Measurements from ENCODE around the gene DERA.

DERA gene

DNA sequence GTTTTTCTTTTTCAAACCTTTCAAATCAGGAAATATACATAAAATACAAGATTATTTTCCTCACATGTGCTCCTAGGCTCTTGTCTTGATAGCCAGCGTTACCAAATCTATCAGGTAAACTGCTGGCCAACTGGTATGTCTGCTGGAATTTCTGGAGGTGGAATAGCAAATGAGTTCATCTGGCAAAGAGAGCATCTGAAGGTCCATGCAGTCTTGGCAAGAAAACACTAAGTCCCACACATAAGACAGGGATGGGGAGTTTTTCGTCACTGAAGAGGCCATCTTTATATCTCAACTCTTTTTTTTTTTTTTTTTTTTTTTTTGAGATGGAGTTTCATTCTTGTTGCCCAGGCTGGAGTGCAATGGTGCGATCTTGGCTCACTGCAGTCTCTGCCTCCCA lies 60.1 kb downstream of the DERA start:
- H3K4me1 Mint-ChIP-seq, result no peaks in the 10 kb centered on the region
- H3K4me3 Mint-ChIP-seq, result no peak overlapping the region
- no peaks in the 10 kb centered on the region for H3K9me3 Mint-ChIP-seq
- H3K27me3 Mint-ChIP-seq, result no peaks in the 10 kb centered on the region
- no peak overlapping the region for H3K27ac Mint-ChIP-seq
- DNase-seq (no peak), ATAC-seq (no peak)

DNA sequence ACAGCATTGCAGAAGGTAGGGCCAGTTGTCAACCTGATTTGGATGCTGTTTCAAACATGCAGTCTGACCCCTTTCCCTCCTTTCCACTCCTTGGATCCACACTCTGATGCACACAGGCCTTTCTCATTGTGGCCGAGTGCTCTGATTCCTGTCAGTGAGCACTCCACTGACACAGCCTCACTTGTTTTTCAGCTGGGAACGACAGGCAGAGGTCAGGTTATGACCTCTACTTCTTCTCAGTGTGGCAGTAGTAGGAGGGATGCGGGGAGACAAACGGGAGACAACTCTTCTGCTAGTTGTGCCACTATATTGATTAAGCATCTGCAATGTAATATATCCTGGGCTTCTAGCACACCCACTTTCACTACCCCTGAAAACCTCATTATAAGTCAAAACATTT lies 61.8 kb downstream of the DERA start:
- Mint-ChIP-seq H3K4me3 (no peak overlapping the region), H3K27me3 (no peaks in the 10 kb centered on the region), H3K4me1 (no peaks in the 10 kb centered on the region), H3K9me3 (no peaks in the 10 kb centered on the region), H3K27ac (no peak overlapping the region)
- DNase-seq (no peak), ATAC-seq (no peak)

DNA sequence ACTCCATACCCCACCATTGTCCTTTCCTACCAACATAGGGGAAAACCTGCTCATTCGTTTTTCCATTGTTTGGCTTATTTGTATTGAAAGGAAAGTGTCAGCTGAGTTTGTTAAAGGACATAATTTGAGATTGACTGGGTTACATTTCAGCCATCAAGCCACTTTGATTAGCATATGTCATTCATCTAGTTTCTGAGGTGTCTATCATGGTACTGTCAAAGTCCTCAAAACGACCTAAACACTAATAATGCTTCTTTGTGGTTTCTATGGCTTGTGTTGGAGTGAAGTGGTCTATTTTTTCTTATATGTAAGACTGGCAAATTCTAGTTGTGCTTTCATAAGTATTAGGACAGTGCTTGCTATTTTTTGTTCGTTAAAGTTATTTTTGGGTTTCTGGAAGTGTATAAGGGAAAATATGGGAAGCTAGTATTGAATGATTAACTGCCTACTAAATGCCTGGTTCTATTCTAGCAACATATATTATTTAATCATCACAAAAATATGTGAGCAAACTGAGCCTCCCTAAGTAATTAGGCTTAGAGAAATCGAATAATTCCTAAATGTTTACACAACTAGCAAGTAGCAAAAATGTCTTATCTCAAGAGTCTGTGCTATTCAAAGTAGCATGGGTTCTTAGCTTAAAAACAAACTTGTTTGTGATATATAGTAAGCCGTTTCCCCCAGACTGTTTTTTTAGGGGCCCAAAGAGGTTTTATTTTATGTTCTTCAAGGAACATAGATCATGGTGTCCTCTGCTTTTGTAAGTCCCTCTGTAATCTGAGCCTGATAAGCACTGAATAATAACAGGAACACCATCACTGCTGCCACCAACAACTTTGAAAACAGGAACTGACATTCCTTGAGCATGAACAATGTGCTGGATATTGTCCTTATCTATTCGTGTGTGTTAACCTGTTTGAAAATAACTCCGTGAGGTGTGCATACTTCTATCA lies 67.1 kb downstream of the DERA start:
- Mint-ChIP-seq H3K4me3 (no peak overlapping the region), H3K27me3 (no peaks in the 10 kb centered on the region), H3K27ac (no peak overlapping the region), H3K4me1 (no peaks in the 10 kb centered on the region), H3K9me3 (no peaks in the 10 kb centered on the region)
- ATAC-seq (no peak), DNase-seq (no peak)

DNA sequence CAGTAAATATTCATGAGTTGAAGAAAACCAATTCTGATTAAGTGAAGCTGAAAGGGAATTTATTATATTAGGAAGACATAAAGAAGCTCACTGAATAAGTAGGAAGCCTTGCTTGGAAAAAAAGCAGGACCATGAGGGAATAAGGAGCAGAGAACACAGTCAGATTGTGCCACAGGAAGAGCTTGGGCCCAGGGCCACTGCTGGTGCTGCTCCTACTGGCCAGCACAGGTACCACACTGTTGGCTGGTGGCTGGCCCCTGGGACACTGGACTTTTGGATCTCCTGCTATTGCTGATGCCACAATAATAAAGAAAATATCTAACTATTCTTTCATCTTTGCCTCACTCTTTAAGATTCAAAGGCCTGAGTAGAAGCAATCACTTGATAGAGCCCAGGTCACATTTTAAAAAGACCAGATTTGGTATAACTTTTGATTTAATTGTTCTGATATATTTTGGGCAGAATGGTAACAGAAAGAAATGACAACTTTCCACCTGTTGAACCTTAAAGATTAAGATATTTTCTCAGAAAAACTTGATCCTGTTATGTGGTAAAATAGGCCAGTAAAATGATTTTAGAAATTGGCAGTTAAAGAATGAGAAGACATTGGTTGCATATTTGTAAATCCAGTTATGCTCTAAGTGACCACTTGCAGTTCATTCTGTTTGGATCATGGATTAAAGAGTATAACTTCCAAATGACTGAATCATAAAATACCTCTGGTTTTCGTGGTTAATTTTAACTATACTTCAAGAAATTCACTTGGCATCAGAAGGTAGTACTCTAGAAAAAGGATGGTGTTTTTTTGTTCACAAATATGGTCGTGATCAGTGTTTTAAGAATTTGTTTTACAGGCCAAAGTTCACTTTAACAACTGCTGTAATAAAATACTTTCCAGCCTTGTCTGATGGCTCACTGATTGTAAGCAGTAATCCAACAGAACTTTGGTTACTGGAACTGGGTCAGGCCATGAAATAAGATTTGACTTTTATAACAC lies 68.3 kb downstream of the DERA start:
- H3K9me3 Mint-ChIP-seq, result no peaks in the 10 kb centered on the region
- no peak overlapping the region for H3K4me3 Mint-ChIP-seq
- no peak overlapping the region for H3K27ac Mint-ChIP-seq
- H3K4me1 Mint-ChIP-seq, result no peaks in the 10 kb centered on the region
- no peak for ATAC-seq
- no peak for DNase-seq
- H3K27me3 Mint-ChIP-seq, result no peaks in the 10 kb centered on the region

DNA sequence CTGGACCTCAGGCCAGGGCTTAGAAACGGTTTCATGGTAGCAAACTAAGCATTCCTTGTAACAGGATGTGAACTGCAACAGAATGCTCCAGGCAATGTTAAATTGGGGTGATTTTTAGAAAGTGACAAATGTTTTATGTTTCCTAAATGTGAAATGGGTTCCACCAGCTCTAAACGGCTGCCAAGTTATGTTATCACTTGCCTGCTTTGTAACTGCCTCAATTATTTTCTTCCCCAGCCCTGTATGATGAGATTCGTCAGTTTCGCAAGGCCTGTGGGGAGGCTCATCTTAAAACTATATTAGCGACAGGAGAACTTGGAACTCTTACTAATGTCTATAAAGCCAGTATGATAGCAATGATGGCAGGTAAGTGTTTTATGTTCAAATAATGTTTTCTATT lies 70.9 kb downstream of the DERA start:
- Mint-ChIP-seq H3K27ac (no peak overlapping the region), H3K27me3 (no peaks in the 10 kb centered on the region), H3K4me1 (no peaks in the 10 kb centered on the region), H3K4me3 (no peak overlapping the region), H3K9me3 (no peaks in the 10 kb centered on the region)
- ATAC-seq, result no peak
- no peak for DNase-seq

DNA sequence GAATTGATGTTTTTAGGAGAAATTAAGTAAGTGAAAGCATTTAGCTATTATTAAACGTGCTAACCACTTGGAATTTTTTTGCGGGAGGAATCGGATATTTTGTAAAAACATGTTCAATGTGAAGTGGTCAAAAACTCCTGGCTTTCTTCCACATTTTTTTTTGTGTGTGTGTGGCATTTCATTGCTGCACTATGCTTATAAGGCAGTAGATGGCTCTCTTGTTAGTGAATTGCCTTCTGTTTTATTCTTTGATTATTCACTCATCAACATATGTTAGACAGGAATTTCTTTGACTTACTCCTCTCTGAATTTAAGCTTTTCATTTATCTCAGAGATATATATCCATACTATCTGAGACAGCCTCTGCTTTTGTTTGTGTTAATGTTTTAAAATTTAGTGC lies 71.3 kb downstream of the DERA start:
- H3K27me3 Mint-ChIP-seq, result no peaks in the 10 kb centered on the region
- no peaks in the 10 kb centered on the region for H3K4me1 Mint-ChIP-seq
- H3K9me3 Mint-ChIP-seq, result no peaks in the 10 kb centered on the region
- H3K4me3 Mint-ChIP-seq, result no peak overlapping the region
- DNase-seq, result no peak
- ATAC-seq, result no peak
- H3K27ac Mint-ChIP-seq, result no peak overlapping the region

DNA sequence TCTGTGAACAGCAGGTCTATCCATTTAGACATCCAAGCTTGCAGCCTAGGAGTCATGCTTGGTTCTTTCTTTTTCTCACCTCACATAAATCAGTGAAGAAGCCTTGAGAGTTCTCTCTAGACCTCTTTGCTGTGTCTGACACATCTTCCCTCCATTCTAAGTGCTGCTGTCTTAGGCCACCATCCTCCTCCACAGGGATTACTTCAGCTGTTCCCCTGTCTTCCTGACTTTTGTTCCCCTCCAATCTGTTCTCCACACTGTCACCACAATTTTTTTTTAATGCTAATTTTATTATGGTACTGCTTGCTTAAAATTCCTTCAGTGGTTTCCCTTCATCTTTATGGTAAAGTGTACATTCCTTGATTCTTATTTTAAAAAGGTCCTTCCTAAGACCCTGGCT lies 71.8 kb downstream of the DERA start:
- ATAC-seq (no peak), DNase-seq (no peak)
- Mint-ChIP-seq H3K27me3 (no peaks in the 10 kb centered on the region), H3K4me1 (no peaks in the 10 kb centered on the region), H3K4me3 (no peak overlapping the region), H3K9me3 (no peaks in the 10 kb centered on the region), H3K27ac (peak overlapping the region in 1 of 2 donors; percentile 66)

DNA sequence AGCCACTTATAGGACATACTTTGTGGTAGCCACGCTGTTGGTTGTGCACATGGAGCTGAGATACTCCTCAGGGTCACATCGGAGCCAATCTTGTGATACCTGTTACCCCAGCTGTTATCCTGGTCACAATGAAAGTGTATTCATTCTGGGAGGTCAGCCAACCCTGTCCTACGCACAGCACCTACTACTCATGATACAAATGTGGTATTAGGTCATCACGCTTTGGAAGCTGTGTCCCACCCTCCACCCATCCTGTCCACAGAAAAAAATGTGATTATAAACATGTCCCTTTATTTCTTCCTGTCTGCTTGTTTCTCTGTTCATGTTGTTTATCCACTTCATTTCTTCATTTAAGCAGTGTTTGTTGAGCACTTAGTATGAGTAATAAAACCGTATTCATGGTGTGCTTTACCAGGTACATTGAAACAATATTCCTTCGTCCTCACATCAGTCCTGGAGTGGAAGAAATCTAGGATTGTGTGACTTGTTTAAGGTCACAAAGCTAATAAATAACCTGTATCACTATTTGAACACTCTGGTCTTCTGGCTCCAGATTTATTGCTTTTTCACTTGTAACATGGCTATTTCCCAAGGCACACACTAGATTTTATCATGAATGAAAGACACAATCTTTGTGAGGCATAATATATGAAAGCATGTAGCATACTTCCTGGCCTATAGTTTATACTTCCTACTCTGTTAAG lies 73.1 kb downstream of the DERA start:
- H3K4me1 Mint-ChIP-seq, result no peaks in the 10 kb centered on the region
- H3K9me3 Mint-ChIP-seq, result no peaks in the 10 kb centered on the region
- DNase-seq (no peak), ATAC-seq (no peak)
- H3K27ac Mint-ChIP-seq, result peak overlapping the region in 1 of 2 donors; percentile 27
- H3K27me3 Mint-ChIP-seq, result no peaks in the 10 kb centered on the region
- no peak overlapping the region for H3K4me3 Mint-ChIP-seq

DNA sequence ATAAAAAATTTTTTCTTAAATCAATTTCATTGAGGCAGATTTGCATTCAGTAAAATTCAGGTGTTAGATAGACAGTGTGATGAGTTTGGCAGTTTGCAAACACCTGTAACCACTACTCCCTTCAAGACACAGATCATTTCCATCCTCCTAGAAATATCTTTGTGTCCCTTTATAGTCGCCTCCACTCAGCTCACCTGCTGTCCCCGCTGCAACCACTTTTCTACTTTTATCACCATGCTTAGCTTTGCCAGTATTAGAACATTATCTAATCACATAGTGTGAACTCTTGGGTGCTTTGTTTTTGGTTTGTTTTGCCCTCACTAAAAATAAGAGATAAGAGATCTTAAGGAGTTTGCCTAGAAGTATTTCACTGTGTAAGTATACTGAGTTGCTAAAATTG lies 73.8 kb downstream of the DERA start:
- H3K9me3 Mint-ChIP-seq, result no peaks in the 10 kb centered on the region
- no peak overlapping the region for H3K4me3 Mint-ChIP-seq

DNA sequence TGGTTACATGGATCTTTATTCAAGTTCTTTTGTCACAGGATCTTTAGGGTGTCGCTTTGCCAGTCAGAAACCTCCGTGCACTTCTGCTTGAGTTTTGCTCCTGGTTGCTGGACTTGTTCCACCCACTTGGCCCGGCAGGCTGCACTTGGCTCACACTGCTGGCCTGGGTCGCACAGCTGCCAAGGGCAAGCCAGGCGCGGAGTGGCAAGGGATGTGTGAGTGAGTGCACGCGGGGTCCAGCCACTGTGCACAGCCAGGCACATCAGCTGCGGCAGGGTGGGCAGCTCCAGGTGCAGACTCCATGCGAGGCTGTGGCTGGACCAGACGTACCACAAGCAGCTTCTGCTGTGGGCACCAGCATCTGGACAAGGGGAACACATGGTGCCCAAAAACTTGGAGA lies 76.6 kb downstream of the DERA start:
- Mint-ChIP-seq H3K9me3 (no peaks in the 10 kb centered on the region), H3K4me1 (no peaks in the 10 kb centered on the region), H3K27me3 (no peaks in the 10 kb centered on the region), H3K27ac (no peak overlapping the region), H3K4me3 (no peak overlapping the region)
- DNase-seq (no peak), ATAC-seq (no peak)

More for the DNA sequence above, 73.8 kb downstream of the DERA start:
- no peaks in the 10 kb centered on the region for H3K27me3 Mint-ChIP-seq
- no peak for DNase-seq
- no peaks in the 10 kb centered on the region for H3K4me1 Mint-ChIP-seq
- no peak for ATAC-seq
- H3K27ac Mint-ChIP-seq, result no peak overlapping the region

DNA sequence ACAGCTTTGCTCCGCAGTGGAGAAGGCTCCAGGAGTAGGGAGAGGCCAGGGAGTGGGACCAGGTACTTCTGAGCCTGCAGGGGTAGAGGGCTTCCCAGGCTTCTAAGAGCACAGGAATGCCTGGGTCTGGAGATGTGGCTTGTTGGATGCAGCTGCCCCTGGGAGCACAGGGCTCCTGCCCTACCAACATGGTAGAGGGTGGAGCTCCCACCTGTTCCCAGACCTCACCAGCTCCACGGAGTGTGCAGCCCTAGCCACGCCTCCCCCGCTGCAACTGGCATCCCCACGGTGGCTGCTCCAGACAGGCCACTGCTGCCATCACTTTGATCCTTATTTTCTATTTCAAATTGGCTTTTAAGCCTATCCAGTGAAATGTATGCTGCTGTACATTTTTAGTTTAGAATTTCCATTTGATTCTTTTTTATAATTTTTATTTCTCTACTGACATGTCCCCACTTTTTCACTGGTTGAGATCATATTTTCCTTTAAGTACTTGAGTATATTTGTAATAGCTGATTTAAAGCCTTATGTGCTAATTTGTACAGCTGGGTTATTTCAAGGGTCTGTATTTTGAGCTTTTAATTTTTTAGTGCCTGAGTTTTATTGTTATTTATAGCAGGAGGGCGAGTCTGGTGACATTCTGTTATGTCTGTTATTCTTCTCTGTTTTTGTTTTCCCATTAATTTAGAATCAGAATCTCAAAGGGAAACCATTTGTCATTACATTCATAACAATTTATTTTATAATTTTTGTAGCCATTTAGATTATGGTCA lies 78.0 kb downstream of the DERA start:
- Mint-ChIP-seq H3K4me3 (no peak overlapping the region), H3K27me3 (no peaks in the 10 kb centered on the region), H3K4me1 (no peaks in the 10 kb centered on the region), H3K27ac (no peak overlapping the region), H3K9me3 (no peaks in the 10 kb centered on the region)
- DNase-seq, result no peak
- no peak for ATAC-seq

DNA sequence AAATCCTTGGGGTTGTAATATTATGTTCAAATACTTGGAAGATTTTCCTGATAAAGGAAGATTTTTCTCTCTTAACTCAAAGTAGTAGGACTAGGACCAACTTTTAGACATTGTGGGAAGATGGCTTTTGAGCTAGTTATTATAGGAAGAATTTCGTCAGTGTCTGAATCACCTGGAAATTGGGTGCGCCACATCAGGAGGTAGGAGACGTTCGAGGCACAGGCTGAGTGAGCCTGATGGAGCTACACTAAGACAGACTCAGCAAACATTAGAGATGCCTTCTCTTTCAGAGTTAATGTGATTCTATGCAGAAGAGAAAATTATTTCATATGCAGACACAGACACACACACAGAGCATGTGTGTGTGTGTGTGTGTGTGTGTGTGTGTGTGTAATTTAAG lies 84.7 kb downstream of the DERA start:
- no peak for DNase-seq
- H3K9me3 Mint-ChIP-seq, result no peaks in the 10 kb centered on the region
- no peak for ATAC-seq
- H3K27ac Mint-ChIP-seq, result no peak overlapping the region
- no peak overlapping the region for H3K4me3 Mint-ChIP-seq
- H3K27me3 Mint-ChIP-seq, result no peaks in the 10 kb centered on the region
- H3K4me1 Mint-ChIP-seq, result no peaks in the 10 kb centered on the region

DNA sequence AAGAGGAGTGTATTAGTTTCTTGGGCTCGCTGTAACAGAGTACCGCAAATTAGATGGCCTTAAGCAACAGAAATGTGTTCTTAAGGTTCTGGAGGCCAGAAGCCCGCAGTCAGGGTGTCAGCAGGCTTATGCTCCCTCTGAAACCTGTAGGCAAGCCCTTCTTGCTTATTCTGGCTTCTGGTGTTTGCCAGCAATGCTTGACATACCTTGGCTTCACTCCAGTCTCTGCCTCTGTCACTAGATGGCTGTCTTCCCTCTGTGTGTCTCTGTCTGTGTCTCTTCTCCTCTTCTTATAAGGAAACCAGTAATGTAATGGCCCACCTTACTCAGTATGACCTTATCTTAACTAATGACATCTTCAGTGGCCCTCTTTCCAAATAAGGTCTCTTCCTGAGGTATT lies 85.1 kb downstream of the DERA start:
- Mint-ChIP-seq H3K9me3 (no peaks in the 10 kb centered on the region), H3K27ac (no peak overlapping the region), H3K4me3 (no peak overlapping the region), H3K27me3 (no peaks in the 10 kb centered on the region), H3K4me1 (no peaks in the 10 kb centered on the region)
- ATAC-seq (no peak), DNase-seq (no peak)

DNA sequence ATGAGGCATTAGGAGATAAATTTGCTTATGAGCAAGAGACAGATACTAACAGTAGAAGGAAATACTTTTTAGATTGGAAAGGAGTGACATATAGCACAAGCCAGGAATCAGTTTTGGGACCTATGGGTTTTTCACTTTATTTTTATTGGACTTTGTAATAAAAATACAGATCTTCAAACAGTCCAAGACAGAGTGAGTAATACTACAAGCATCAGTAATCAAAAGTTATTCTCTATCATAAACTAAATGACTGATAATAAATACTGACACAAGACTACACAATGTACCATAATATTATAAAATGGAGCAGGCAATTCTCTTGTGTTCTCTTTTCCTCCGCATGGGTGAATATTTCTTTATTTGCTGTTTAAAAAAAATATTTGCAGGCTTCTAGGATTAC lies 85.8 kb downstream of the DERA start:
- Mint-ChIP-seq H3K4me1 (no peaks in the 10 kb centered on the region), H3K27ac (no peak overlapping the region), H3K9me3 (no peaks in the 10 kb centered on the region), H3K27me3 (no peaks in the 10 kb centered on the region), H3K4me3 (no peak overlapping the region)
- ATAC-seq, result no peak
- DNase-seq, result no peak

DNA sequence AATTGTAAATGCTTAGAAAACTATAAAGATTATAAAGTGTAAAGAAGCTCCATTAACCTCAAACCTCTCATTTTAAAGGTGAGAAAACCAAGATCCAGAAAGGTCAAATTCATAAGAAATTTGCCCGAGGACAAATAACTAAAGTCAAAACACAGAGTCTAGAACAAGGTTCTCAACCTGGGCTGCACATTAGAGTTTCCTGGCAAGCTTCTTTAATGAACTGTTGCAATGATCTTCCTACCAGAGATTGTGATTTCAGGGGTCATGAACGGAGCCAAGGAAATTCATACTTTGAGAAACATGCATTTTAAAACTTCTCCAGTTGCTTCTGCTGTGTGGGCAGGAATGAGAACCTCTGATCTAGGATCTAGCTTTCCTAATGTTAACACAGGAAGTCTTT lies 86.8 kb downstream of the DERA start:
- H3K9me3 Mint-ChIP-seq, result no peaks in the 10 kb centered on the region
- no peak for DNase-seq
- H3K4me3 Mint-ChIP-seq, result no peak overlapping the region
- ATAC-seq, result no peak
- H3K27me3 Mint-ChIP-seq, result no peaks in the 10 kb centered on the region
- H3K4me1 Mint-ChIP-seq, result no peaks in the 10 kb centered on the region
- H3K27ac Mint-ChIP-seq, result no peak overlapping the region

Measured in stimulated activated naive CD8-positive, alpha-beta T cell treated with anti-CD3 and anti-CD28 coated beads, Interleukin-15, amount 100 ng/mL, for 72 hours (primary cell).